ES-I3 (cell line): ENCODE results near the gene DYSF.

ENCODE experiments used
- H3K36me3 ChIP-seq: 2 replicates; pipeline ENCODE4 v1.6.1; 2013; ENCODE audit warnings: mild to moderate bottlenecking, low read length, control low read depth, moderate library complexity; ENCODE audit not compliant: insufficient read depth
- H3K4me1 ChIP-seq: 2 replicates; pipeline ENCODE4 v1.6.1; 2013; ENCODE audit warnings: mild to moderate bottlenecking, control low read depth, low read length; ENCODE audit not compliant: insufficient read depth
- H3K9ac ChIP-seq: 2 replicates; pipeline ENCODE4 v1.6.1; 2013; ENCODE audit warnings: low read depth, mild to moderate bottlenecking, low read length, moderate library complexity
- H3K9me3 ChIP-seq: 2 replicates; pipeline ENCODE4 v1.6.1; 2013; ENCODE audit warnings: mild to moderate bottlenecking, low read length, moderate library complexity; ENCODE audit not compliant: control insufficient read depth, insufficient read depth

The DYSF gene

GRCh38 chr2:71449343-71449742, 4.0 kb upstream of the DYSF start:
- H3K9ac ChIP-seq = no peak overlapping the region
- H3K9me3 ChIP-seq = no peaks in the 10 kb centered on the region; the same call in 1 of the 2 replicates
- H3K36me3 ChIP-seq = no peaks in the 10 kb centered on the region
- peaks cover 9% of the 10 kb centered on the region; the same call in 1 of the 2 replicates for H3K4me1 ChIP-seq

DNA sequence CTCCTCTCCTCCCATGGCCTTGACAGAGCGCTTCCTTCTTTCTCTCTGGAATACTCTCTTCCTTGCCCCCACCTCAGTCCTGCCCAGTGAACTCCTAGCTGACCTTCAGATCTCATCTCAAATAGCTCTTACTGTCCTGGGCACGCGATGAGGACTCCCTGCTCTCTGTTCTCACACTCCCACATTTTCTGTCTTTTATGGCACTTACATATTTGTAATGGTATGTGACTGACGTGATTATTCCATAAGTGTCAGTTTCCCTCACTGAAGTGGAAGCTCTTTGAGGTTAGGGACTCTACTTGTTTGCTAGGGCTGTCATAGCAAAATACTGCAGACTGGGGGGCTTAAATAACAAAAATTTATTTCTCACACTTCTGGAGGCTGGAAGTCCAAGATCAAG, 1.7 kb upstream of the DYSF start:
- no peaks in the 10 kb centered on the region for H3K9me3 ChIP-seq
- H3K9ac ChIP-seq = no peak overlapping the region
- peaks cover 29% of the 10 kb centered on the region for H3K4me1 ChIP-seq
- H3K36me3 ChIP-seq = no peaks in the 10 kb centered on the region

- Histone ChIP-seq H3K4me1 (peaks cover 35% of the 10 kb centered on the region), H3K36me3 (no peaks in the 10 kb centered on the region), H3K9me3 (no peaks in the 10 kb centered on the region), H3K9ac (no peak overlapping the region)
Measured at GRCh38 chr2:71452565-71452964, 796 bp upstream of the DYSF start.

- Histone ChIP-seq H3K9ac (peak overlapping the region; percentile 54; the same call in 1 of the 2 replicates), H3K36me3 (no peaks in the 10 kb centered on the region), H3K4me1 (peaks cover 39% of the 10 kb centered on the region), H3K9me3 (no peaks in the 10 kb centered on the region)
Measured at GRCh38 chr2:71454221-71455010, 1.1 kb downstream of the DYSF start.

DNA sequence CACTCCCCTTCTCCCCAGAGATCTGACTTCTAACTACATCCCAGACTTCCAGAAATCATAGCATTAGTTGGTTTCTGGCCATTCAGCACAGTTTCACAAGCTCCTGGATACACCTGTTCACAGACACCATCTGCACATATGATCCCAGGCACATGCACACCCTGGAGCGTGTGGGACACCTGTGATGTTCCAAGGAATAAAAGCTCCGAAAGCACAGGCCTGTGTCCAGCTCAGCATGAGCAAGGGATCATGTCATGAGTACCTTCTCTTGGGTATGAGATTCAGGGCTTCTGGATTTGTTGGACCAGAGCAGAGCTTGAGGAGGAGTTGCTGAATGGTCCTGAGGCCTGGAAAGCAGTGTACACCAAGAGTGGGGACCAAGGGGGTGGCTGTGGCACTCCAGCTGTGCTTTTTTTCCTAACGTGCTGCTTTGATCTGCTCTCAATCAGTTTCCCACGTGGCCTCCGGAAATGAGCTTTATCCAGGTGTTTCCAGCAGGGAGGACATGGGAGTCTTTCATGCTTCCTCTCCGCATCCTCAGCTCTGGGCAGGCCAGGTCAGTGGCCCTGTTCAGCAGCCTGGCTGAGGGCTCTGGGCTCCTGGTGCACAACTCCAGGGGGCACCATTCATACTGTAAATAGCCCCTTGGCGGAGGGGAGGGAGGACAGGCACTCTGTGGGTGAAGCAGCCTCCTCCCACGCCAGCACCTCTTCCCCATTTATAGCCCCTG, 1.8 kb downstream of the DYSF start:
- Histone ChIP-seq H3K9me3 (no peaks in the 10 kb centered on the region), H3K9ac (no peak overlapping the region), H3K4me1 (peaks cover 39% of the 10 kb centered on the region), H3K36me3 (no peaks in the 10 kb centered on the region)

DNA sequence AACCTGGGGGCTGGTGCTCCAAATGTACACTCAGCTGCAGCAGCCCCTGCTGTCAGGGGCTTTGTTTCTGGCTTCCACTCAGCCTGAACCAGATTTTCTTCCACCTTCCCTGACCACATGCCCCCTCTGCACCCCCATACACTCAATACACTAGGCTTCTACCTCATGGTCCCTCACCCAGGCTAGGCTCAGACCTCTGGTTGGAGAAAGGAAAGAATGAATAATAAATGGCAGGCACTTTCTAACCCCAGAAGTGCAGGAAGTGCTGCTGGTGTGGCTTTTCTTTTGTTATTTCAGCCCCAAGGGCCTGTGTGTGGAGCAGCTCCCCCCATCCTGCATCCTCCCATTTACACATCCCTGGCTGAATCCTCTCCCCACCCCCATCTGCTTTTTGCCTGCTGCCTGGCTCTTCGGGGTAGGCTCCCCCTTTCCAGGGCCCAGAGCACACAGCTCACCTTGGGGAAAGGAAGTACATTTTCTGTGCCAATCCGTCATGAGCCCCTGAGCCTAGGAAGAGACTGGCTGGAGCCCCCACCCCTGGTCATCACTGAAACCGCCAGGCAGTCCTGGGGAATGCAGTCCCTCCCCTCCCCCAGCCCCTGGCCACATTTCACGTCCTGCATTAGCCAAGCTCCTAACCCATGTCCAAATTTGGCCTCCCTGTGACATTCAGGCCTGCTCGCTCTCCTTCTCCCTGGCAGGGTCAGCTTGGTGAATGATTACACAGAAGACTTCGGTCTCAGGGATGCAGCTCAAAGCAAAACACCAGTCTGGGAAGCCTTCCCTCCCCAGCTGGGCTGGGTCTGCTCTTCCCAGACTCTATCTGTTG, 2.6 kb downstream of the DYSF start:
- Histone ChIP-seq H3K4me1 (peaks cover 43% of the 10 kb centered on the region), H3K36me3 (no peaks in the 10 kb centered on the region), H3K9me3 (no peaks in the 10 kb centered on the region), H3K9ac (peak overlapping the region; percentile 6; the same call in 1 of the 2 replicates)

DNA sequence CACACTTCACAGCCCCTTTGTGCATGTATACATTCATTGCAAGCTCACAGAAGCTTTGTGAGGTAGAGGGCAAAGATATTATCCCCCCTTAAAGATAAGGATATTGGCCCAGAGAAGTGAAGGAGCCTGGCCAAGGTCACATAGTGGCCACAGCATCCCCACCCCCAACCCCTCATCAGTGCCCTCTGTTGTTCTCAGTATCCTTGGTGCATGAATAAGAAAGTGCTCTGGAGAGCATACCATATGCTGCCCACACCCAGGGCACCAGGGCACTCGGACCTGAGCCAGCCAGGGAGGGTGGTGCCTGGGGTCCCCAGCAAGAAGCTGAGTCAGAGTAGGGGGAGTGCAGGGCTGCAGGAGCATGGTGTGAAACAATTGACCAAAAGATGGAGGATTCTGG, 3.3 kb downstream of the DYSF start:
- Histone ChIP-seq H3K9me3 (no peaks in the 10 kb centered on the region), H3K36me3 (no peaks in the 10 kb centered on the region), H3K4me1 (peaks cover 43% of the 10 kb centered on the region), H3K9ac (peak overlapping the region; percentile 6; the same call in 1 of the 2 replicates)

DNA sequence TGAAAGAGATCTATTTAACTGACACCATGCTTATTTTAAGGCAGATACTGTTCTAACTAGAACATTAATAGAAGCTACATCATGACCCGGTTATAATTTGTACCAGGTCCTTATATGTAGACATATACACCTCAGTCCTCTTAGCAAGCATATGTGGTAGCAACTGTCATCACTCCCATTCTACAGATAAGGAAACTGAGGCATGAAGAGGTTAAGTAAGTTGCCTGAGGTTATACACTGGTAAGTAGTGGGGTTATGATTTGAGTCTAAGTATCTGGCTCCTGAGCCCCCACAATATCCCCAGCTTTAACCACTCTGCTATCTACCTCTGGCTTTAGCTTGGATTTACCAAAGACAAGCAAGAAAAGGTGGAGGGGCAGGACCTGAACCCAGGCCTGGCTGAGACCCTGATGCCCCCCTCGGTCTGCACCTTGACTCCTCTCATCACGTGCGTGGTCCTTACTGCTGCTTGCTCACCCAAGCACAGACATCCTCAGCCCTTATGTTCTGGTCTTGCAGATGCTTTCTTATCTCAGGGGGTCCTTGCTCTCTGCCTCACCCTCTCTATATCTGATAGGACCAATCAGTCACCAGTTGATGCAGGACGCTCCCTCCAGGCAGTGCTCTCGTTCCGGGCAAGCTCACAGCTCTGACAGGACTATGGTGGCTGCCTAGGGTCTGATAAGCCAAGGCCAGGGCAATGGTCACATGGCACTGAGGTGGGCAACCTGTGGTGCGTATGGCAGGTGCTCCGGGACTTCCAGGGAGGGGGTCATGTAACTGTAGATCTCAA, 4.0 kb downstream of the DYSF start:
- H3K9ac ChIP-seq = no peak overlapping the region

DNA sequence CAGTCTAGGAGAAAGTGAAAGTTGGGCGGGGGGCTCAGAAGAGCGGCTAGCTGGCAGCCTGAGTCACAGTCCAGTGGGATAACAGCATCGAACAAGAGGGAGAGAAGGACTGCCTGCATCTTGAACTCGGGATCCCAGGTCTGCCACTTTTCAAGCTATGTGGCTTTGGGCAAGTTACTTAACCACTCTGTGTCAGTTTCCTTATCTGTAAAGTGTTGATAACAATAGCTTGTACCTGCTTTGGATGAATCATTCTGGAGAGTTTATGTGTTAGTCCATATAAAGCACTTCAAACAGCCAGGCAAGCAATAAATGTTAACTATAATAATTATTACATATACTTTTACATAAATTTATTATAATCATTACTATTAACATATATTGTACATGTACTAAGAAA, 4.6 kb downstream of the DYSF start:
- Histone ChIP-seq H3K9me3 (peaks cover 4% of the 10 kb centered on the region; the same call in 1 of the 2 replicates), H3K9ac (no peak overlapping the region), H3K4me1 (peaks cover 36% of the 10 kb centered on the region), H3K36me3 (no peaks in the 10 kb centered on the region)

More for the DNA sequence above, 4.0 kb downstream of the DYSF start:
- Histone ChIP-seq H3K36me3 (no peaks in the 10 kb centered on the region), H3K9me3 (no peaks in the 10 kb centered on the region), H3K4me1 (peaks cover 42% of the 10 kb centered on the region)

DNA sequence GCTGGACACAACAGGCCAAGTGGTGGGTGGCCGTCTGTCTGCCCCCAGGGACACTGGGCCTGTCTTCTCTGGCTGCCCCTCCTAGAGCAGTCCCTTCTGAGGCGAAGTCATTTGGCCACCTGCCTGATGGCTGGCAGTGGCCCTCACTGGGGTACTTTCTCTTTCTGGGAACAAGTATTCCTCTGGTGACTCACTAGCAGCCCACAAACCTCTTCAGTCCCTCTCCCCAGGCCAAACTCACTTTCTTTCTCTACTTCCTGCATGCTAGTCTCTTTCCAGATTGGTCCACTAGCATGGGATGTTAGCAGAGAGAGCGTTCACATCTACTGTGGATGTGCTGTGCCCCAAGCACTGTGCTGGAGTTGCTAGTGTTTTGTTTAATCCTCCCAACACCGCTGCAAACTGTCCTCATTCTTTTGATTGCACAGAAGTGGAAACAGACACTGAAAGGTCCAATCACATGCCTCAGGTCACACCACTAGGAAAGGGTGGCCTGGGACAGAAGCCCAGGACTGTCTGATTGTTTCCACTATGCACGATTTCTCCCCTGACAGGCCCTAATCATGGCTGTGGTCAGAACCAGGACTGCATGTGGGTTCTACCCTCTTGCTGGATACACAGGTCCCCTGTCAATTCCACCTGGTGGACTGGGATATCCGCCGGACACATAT, 5.2 kb downstream of the DYSF start:
- H3K9me3 ChIP-seq = peaks cover 4% of the 10 kb centered on the region; the same call in 1 of the 2 replicates
- H3K4me1 ChIP-seq = peaks cover 34% of the 10 kb centered on the region
- no peak overlapping the region for H3K9ac ChIP-seq
- H3K36me3 ChIP-seq = no peaks in the 10 kb centered on the region

DNA sequence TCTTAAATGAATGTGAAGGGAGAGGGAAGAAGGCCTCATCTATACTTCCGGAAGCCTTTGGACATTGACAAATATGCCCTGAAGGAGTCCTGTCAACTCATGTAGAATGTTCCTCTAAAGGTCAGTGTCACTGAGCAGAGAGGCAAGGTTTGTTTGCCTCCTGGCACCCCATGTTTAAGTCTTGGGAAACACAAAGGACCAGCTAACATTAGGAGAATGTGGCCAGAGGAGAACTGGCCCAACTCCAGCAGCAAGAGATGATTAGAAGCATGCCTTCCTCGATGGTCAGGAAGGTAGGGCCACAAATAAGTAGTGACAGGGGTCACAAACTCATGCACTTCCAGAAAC, 5.7 kb downstream of the DYSF start:
- no peaks in the 10 kb centered on the region for H3K36me3 ChIP-seq
- H3K9me3 ChIP-seq = peaks cover 4% of the 10 kb centered on the region; the same call in 1 of the 2 replicates
- no peak overlapping the region for H3K9ac ChIP-seq
- H3K4me1 ChIP-seq = peaks cover 34% of the 10 kb centered on the region

DNA sequence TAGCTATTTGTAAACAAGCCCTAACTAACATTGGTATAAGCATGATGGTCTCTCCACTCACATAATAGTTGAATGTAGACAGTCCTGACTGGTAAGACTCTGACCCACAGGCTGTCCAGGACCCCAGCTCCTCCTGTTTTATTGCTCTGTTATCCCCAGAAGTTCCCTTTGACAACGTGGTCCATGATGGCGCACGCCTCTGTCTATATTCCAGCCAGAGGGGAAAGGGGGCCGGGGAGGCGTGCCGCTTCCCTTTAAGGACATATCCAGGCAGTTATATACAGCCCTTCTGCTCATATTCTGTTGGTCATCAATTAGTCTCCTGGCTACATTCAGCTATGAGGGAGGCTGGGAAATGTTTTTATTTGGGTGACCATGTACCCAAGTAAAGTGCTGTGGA, 6.7 kb downstream of the DYSF start:
- H3K36me3 ChIP-seq = no peaks in the 10 kb centered on the region

DNA sequence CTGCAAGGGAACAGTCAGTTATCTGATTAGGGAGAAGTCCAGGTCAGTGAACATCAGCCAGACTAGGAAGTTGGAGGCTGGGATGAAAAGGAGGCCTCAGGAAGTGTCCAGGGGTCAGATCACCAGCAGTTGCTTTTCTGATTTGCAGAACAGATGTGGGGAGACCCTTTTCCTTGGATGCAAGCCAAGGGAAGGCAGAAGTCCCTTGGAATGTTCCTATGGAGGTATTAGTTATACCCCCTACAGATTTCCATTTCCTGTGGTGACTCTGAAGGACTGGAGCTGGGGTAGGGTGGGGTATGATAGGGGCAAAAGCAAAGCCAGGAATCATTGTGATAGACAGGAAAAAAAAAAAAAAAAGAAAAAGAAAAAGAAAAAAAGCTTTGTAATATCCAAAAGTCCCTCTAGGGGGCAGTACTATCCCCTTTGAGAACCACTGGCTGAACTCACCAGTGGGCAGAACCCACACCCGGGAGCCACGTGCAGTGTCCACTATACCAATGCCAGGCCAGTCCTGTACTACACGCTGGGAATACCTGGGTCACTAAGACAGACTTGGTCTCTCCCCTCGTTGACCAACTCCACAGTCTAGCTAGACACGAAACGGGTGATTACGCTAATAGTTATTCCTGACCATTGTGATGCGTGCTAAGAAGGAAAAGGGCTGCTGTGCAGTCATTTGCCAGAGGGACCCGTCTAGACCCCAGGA, 7.4 kb downstream of the DYSF start:
- Histone ChIP-seq H3K9me3 (peaks cover 4% of the 10 kb centered on the region; the same call in 1 of the 2 replicates), H3K36me3 (no peaks in the 10 kb centered on the region), H3K9ac (no peak overlapping the region; the same call in 1 of the 2 replicates), H3K4me1 (peaks cover 21% of the 10 kb centered on the region)

More for the DNA sequence above, 6.7 kb downstream of the DYSF start:
- peaks cover 28% of the 10 kb centered on the region for H3K4me1 ChIP-seq
- H3K9ac ChIP-seq = no peak overlapping the region
- peaks cover 4% of the 10 kb centered on the region; the same call in 1 of the 2 replicates for H3K9me3 ChIP-seq
